Retinal pigment epithelial cell (primary cell): ENCODE results near the gene RRP1.

Experiments used
- DNase-seq: peaks from one replicate; pipeline ENCODE4 v3.0.0-alpha.2; 2010; ENCODE audit warnings: low read depth
- H3K4me3 ChIP-seq: 2 replicates; pipeline ENCODE4 v1.5.1; 2011; ENCODE audit warnings: mild to moderate bottlenecking, low read length, control low read depth, moderate library complexity
- TF ChIP-seq, protein P1 (sequence below): conservative IDR thresholded peaks from 2 replicates; pipeline ENCODE4 v1.5.1; 2011; ENCODE audit warnings: low read depth, low read length, control low read depth, inconsistent platforms

RRP1 gene

DNA sequence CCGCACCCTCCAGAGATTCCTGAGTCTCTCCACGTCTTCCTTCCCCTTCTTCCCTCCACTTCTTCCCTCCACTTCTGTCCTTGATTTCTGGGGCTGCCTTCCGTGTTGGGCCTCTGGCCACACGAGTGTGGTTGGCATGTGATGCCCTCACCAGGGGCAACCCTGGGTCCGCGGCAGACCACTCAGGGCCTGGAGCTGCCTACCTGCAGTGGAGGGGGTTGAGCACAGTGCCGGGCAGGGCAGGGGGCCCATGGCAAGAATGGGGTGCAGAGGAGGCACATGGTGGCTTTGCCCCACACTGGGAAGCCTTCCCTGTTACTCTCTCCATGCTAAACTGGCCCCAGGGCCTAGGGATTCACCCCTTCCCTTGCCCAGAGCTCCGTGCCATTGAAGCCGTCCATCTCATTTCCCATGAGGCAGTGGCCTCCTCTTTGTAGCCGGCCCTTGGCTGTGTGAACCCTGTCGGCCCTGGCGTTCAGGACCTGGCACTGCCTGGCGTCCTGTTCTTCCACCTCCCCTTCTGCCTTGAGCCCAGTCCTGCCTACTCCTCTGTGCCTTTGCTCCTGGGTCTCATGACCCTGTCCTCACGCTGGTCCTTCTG lies 13.4 kb downstream of the RRP1 start:
- DNase-seq, result no peak
- H3K4me3 ChIP-seq, result no peak overlapping the region
- TF ChIP-seq, protein P1, sequence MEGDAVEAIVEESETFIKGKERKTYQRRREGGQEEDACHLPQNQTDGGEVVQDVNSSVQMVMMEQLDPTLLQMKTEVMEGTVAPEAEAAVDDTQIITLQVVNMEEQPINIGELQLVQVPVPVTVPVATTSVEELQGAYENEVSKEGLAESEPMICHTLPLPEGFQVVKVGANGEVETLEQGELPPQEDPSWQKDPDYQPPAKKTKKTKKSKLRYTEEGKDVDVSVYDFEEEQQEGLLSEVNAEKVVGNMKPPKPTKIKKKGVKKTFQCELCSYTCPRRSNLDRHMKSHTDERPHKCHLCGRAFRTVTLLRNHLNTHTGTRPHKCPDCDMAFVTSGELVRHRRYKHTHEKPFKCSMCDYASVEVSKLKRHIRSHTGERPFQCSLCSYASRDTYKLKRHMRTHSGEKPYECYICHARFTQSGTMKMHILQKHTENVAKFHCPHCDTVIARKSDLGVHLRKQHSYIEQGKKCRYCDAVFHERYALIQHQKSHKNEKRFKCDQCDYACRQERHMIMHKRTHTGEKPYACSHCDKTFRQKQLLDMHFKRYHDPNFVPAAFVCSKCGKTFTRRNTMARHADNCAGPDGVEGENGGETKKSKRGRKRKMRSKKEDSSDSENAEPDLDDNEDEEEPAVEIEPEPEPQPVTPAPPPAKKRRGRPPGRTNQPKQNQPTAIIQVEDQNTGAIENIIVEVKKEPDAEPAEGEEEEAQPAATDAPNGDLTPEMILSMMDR, result no peak

DNA sequence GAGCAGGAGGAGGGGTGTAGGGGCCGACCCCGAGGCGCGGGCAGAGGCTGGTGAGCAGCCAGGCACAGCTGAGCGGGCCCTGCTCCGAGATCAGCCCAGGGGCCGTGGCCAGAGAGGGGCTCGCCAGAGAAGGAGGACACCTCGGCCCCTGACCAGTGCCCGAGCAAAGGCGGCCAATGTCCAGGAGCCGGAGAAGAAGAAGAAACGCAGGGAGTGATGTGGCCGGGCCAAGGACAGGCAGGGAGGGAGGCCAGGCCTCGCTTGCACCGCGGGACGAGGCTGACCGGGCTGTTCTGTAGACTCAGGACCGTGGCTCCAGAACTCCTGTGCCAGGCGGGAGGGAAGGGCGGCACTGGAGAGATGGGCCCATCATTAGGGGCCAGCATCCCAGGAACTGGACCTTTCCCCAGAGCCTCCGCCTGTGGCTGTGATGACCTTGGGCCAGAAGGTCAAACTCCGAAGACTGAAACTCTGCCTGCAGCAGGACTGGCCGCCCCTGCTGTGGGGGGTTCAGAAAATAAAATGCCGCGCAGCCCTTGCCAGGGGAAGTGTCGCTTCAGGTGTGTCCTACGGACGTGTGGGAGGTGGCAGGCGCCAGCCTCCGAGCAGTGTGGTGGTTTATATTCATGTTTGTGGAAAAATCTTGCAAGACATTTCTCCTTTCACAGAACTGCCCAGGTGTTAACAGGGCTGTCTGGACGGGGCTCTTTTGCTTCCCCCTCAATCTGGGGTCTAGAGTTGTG lies 14.4 kb downstream of the RRP1 start:
- no peak for DNase-seq
- TF ChIP-seq, protein P1, result no peak
- no peak overlapping the region for H3K4me3 ChIP-seq

DNA sequence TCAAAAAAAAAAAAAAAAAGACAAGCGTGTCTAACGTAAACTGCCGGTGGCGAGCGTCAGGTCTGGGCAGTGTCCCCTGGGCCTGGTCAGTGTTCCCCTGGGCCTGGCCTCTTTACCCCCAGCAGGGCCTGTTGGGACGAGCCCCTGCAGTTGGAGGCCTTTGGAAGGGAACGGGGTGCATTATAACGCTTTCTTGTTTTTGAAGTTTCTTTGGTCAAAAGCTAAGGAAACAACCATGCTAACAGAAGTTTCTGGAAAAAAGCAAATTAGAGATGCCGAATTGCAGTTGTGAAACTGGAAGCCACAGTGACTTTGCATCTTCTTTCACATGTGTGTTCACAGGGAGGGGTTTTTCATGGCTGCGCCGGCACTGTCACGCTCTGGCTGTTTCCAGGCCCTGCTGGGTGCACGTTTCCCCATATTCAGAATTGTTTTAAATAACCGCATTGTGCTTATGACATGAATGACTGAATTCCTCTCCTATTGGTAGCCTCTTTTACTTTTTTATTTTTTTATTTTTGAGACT lies 16.0 kb downstream of the RRP1 start:
- DNase-seq, result no peak

DNA sequence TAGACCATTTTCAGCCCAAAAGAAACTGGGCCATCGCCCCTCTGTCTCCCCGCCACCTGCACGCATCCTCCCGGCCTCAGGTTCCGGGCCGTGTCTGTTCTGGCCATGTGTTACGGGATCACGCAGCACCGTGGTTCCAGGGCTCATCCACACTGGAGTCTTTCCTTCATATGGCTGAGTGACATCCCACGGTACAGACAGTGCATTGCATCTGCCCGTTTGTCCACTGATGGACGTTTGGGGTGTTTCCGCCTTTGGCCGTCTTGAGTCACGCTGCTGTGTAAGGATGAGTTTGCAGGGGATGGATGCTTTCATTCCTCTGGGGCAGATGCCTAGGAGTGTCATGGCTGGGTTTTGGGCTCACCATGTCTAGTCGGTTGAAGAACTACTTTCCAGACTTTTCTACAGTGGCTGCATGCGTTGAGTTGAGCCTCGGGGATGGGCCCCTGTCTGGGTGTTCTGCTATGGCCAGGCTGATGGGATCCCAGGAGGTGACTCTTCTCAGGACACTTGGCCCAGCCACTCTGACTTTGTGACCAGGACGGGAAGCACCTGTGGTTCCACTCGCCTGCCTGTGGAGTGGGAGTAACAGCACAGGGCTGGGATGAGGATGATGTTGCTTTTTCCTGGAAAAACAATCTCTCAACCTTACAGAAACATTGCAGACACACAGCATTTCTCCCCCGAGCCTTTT lies 16.8 kb downstream of the RRP1 start:
- no peak overlapping the region for H3K4me3 ChIP-seq
- no peak for DNase-seq
- TF ChIP-seq, protein P1, result no peak

More for the DNA sequence above, 16.0 kb downstream of the RRP1 start:
- H3K4me3 ChIP-seq, result no peak overlapping the region
- TF ChIP-seq, protein P1, result no peak

DNA sequence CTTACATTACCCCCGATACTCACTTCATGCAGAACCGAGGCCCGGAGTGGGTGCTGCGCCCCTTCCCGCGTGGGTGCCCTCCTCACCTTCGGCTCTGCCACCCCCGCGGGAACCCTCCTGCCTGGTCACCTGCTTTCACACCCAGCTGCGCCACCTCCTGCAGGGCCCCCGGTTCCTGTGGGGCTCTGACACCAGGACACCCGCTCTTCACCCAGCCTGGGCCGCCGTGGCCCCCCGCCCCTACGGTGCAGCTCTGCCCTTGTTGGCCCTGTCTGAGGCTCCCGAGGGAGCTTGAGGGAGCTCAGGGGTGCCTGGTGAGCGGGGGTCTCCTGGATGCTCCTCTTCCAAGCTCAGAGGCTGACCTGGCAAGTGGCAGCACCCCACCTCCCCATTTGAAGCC lies 19.0 kb downstream of the RRP1 start:
- TF ChIP-seq, protein P1, result no peak
- H3K4me3 ChIP-seq, result no peak overlapping the region
- no peak for DNase-seq

DNA sequence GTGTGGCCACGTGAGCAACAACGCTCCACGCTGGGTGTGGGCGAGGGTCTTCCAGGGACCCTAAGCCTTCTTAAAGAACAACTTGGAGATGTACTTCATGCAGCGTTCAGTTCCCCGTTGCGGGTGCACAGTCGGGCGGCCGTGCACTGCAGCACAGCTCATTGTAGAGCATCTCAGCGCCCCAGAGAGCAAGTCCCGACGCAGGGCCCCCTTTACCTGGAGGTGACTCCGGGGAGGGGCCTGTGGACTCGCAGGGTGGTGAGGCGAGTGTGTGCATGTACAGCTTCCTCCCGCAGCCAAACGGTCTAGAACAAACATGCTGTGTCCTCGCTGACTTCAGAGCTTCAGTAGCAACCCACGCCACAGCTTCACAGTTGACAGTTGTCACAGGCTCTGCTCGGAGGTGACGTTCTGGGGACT lies 19.5 kb downstream of the RRP1 start:
- no peak for DNase-seq
- TF ChIP-seq, protein P1, result no peak
- H3K4me3 ChIP-seq, result no peak overlapping the region
